Body of pancreas (tissue), 4 donors: ENCODE results near the gene EEF1AKMT3.

Source experiments
- CTCF ChIP-seq, 7 experiments: fragments of 450-650 bp in 4 of 7; fragments of 200-600 bp in 3 of 7; sonication (generic) in 3 of 7; IDR thresholded peaks; one replicate each; pipeline ENCODE4 v1.5.1; 2016 to 2019; ENCODE audit warnings: antibody characterized with exemption in 7 of 7
- POLR2A ChIP-seq, 3 donors: fragments of 450-650 bp; IDR thresholded peaks; one replicate each; pipeline ENCODE4 v1.6.1; 2016; ENCODE audit warnings: antibody characterized with exemption in 3 of 3, mild to moderate bottlenecking in 2 of 3

- TF ChIP-seq CTCF (IDR thresholded peaks at IDR 0.05): no peak
- TF ChIP-seq POLR2A (IDR thresholded peaks at IDR 0.05): no peak
These were observed 21.0 kb upstream of the EEF1AKMT3 start for GRCh38 chr12:57751432-57751787.
